Pancreas (tissue), 10 donors: Measurements from ENCODE around the gene NECAB2. TPM values are rescaled to one million over a fixed set of nuclear protein-coding genes. Genes with fewer than 3 reads are reported as not detected.
A peak's percentile ranks its signal among the peaks of the same experiment; 100 is the strongest.

Experiments used
- ATAC-seq, 4 donors: fragments of 200-7000 bp; cut with Tn5 transposase; one replicate each; pipeline versions ENCODE4 v1.8.0 to v1.9.1; 2020; ENCODE audit warnings: mild to moderate bottlenecking in 4 of 4, moderate library complexity in 4 of 4
- DNase-seq, 6 donors: peaks; one replicate each; pipeline ENCODE4 v3.0.0-alpha.2; 2020
- FAIRE-seq: peaks from 2 replicates; lab custom pipeline; 2012; peaks lifted over from hg19 to GRCh38; lab: Jason Lieb, UNC
- H3K27ac ChIP-seq, 4 donors: fragments of 200-600 bp; sonication (generic); 1 replicate in 3 of 4; 2 replicates in 1 of 4; pipeline versions ENCODE4 v1.5.0 to v1.8.0; 2020
- H3K27me3 ChIP-seq, 4 donors: fragments of 200-600 bp; one replicate each; pipeline ENCODE4 v1.8.0; 2021
- H3K36me3 ChIP-seq, 3 donors: fragments of 200-600 bp; sonication (generic) in 1 of 3; one replicate each; pipeline versions ENCODE4 v1.5.0 to v1.8.0; 2020 to 2021
- H3K4me1 ChIP-seq, 3 donors: fragments of 200-600 bp; one replicate each; pipeline ENCODE4 v1.8.0; 2021
- H3K4me3 ChIP-seq, 4 donors: fragments of 200-600 bp; sonication (generic) in 2 of 4; one replicate each; pipeline versions ENCODE4 v1.5.0 to v1.8.0; 2020 to 2021
- H3K9me3 ChIP-seq, 4 donors: fragments of 200-600 bp; one replicate each; pipeline ENCODE4 v1.8.0; 2021
- WGBS, 2 donors: extraction: QIAGEN DNeasy Blood & Tissue Kit; methylation state at CpG; one replicate each; pipeline ENCODE4 v1.1.7; 2013; 5-methylcytosine and 5-hydroxymethylcytosine counted together
- intact Hi-C, 3 donors: fragments of 100-400 bp; cut with DNase I; formaldehyde crosslinking; loops; one replicate each; pipeline versions ENCODE4 v1.11.1 to v1.14.2; 2022
- polyA plus RNA-seq, 2 donors: library from polyadenylated mRNA; stranded (reverse); fragments of 200-250 nt; gene quantifications; one replicate each; pipeline ENCODE4 v1.2.3, GENCODE V29; 2013
- total RNA-seq, 6 donors: library from RNA; stranded (reverse); fragmentation: NEBNext Ultra II Directional in 4 of 6; extraction: Animal tissue kit (Norgen Biotek cat#: 25700) in 4 of 6; gene quantifications; one replicate each; pipeline versions ENCODE4 v1.2.1 to v1.2.4, GENCODE V29; 2021 to 2023
- TF ChIP-seq, protein P1 (sequence below), 4 donors: fragments of 200-600 bp; sonication (generic) in 3 of 4; IDR thresholded peaks; one replicate each; pipeline versions ENCODE4 v1.5.0 to v1.8.0; 2021; ENCODE audit warnings: antibody characterized with exemption in 4 of 4
- donor health status: healthy with polysubstance abuse.
- donor health status: DM: no; HTN: no; CAD: no; lungs with moderate emphysema.
- donor health status: DM: no; HTN: no; CAD: no.
- donor health status: control.
- donor health status: control.
- donor health status: Bipolar disorder and iron deficiency.
- donor health status: DM: yes; HTN: yes; CAD: no.
- donor health status: DM: no; HTN: no; CAD: no.
- donor health status: DM: no; HTN: no; CAD: no.
- donor health status: DM: yes; HTN: yes; CAD: no.

The NECAB2 gene
- total and polyA plus RNA-seq, 8 donors = 0.37 to 23.8 (median 1.2) TPM

DNA sequence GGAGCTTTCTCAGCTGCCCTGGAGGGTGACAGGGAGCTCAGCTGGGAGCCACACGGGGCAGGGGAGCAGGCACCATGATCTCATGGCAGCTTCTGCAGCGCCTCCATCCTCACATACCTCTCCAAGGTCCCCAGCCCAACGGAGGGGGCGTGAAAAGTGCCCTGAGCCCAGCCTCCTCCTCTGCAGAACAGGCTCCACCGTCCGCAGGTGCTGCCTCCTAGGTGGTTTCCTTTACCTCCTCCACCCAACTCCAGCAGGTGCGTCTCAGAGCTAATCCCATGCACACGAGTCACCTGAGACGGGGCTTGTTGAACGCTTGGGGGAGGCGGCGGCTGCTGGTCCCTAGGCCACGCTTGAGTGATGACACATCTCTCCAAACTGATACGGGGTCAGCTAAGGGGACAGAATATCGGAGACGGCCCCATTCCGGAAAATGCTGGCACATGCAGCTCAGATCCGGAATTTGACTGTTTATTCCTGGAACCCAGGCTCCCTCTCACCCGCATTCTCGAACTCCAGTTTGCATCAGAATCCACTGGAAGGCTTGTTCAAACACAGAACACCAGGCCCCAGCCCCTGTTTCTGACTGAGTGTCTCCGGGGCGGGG lies 74.9 kb downstream of the NECAB2 start:
- FAIRE-seq (no peak), DNase-seq (peak in 1 of 6 donors; percentile 54), ATAC-seq (no peak)
- no peak overlapping the region for H3K4me3 ChIP-seq
- H3K9me3 ChIP-seq = no peaks in the 10 kb centered on the region
- H3K27me3 ChIP-seq = no peaks in the 10 kb centered on the region
- intact Hi-C loops = loop anchor here in 1 of 3 donors (10.0 kb wide), 1 partner anchor 78 kb away; the partner anchor contains the start of gene NECAB2
- WGBS, 2 donors = 62 to 66% methylated on average over 22 of the region's 22 CpGs
- H3K4me1 ChIP-seq = peaks cover 0 to 3% (median 0%) of the 10 kb centered on the region in 3 donors
- no peak overlapping the region for H3K27ac ChIP-seq
- TF ChIP-seq, protein P1, sequence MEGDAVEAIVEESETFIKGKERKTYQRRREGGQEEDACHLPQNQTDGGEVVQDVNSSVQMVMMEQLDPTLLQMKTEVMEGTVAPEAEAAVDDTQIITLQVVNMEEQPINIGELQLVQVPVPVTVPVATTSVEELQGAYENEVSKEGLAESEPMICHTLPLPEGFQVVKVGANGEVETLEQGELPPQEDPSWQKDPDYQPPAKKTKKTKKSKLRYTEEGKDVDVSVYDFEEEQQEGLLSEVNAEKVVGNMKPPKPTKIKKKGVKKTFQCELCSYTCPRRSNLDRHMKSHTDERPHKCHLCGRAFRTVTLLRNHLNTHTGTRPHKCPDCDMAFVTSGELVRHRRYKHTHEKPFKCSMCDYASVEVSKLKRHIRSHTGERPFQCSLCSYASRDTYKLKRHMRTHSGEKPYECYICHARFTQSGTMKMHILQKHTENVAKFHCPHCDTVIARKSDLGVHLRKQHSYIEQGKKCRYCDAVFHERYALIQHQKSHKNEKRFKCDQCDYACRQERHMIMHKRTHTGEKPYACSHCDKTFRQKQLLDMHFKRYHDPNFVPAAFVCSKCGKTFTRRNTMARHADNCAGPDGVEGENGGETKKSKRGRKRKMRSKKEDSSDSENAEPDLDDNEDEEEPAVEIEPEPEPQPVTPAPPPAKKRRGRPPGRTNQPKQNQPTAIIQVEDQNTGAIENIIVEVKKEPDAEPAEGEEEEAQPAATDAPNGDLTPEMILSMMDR (IDR thresholded peaks at IDR 0.05) = no peak
- H3K36me3 ChIP-seq = no peaks in the 10 kb centered on the region

DNA sequence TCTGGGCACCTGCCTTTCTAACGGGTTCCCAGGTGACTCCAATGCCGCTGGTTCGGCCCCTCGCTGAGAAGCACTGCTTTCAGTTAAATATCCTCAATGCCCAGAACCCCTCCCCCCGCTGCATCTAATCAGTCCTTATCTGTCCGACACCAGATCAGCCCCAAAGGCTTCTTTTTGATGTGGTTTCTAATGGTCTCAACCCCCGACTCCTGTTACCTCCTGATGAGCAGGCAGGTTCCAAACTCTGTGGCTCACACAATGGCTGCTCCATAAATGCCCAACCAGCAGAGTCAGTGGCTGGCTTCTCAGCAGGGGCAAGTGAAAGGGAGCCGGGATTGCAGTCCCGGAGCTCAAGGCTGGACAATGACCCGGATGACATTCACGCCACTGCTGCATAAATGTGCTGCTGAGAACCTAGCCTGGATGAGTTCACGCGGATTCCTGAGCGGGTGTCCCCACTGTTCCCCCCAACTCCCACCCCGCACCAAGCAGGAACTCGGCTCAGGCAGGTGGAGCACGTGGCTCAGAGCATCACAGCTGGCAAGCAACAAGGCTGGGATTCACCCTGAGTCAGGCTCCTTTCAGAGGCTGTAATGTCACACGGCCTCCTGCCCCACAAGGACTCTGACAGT lies 75.6 kb downstream of the NECAB2 start:
- intact Hi-C loops = loop anchor here in 1 of 3 donors (10.0 kb wide), 1 partner anchor 79 kb away; the partner anchor contains the start of gene NECAB2
- TF ChIP-seq, protein P1 (IDR thresholded peaks at IDR 0.05) = no peak
- ATAC-seq (no peak), DNase-seq (peak in 1 of 6 donors; percentile 43), FAIRE-seq (no peak)
- Histone ChIP-seq H3K4me1 (peaks cover 2 to 5% (median 5%) of the 10 kb centered on the region in 3 donors), H3K27me3 (no peaks in the 10 kb centered on the region), H3K27ac (no peak overlapping the region), H3K4me3 (no peak overlapping the region), H3K9me3 (no peaks in the 10 kb centered on the region), H3K36me3 (no peaks in the 10 kb centered on the region)
- 59 to 63% methylated on average over 18 of the region's 18 CpGs for WGBS, 2 donors

DNA sequence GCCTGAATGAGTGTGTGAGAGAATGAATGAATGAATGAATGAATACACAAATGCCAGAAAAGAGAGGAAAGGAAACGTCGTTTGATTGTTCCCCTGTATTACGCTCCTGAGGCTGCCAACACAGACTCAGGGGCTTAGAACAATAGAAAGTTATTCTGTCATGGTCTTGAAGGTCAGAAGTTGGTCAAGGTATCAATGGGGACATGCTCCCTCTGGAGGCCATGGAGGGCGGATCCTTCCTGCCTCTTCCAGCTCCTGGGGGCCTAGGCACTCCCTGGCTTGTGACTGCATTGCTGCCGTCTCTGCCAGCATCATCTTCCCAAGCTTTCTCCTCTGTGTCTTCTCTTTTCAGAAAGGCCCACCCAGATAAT lies 76.1 kb downstream of the NECAB2 start:
- Histone ChIP-seq H3K4me3 (no peak overlapping the region), H3K4me1 (peaks cover 7 to 10% (median 9%) of the 10 kb centered on the region in 3 donors), H3K9me3 (no peaks in the 10 kb centered on the region), H3K36me3 (no peaks in the 10 kb centered on the region), H3K27me3 (no peaks in the 10 kb centered on the region), H3K27ac (no peak overlapping the region)
- peak in 2 of 6 donors; percentile 37 to 47 for DNase-seq
- ATAC-seq = no peak
- no peak for FAIRE-seq
- 50 to 51% methylated on average over 5 of the region's 5 CpGs for WGBS, 2 donors
- TF ChIP-seq, protein P1 (IDR thresholded peaks at IDR 0.05) = no peak
- intact Hi-C loops = loop anchor here in 1 of 3 donors (10.0 kb wide), 1 partner anchor 79 kb away; the partner anchor contains the start of gene NECAB2

DNA sequence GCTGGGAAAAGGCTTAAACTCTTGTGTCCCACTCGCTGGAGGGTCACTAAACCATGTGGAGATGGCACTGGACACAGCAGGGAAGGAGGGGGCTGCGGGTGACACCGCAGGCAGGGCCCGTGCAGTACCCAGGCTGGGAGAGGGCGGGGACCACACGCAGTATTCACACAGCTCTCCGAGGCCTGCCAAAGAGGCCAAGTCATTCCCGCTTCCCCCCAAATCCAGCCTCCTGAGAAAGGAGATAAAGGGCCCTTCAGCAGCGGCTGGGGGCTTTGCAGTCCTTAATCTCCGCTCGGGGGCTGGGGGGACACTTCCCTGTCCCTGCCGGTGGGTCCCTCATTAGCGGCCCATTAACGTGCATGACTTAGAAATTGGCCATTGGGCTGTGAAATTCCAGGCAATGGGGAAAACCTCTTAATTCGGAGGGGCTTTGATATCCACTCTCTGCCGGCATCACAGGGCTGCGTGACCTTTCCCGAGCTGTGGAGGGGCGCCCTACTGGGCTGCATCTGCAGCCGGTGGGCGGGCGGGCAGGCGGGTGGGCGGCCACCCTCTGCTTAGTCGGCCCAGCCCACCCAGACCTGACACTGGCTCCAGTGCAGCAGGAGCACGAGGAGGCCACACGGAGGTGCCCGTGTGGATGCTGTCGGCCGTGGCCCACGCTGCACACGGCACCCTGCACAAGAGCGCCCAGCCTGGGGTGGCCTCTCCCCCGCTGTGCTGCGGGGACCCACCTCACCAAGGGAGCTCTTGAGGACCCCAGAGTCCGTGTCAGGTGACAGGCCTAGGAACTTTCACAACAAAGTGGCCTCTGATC lies 77.2 kb downstream of the NECAB2 start:
- no peak overlapping the region for H3K27ac ChIP-seq
- peaks cover 9 to 12% (median 11%) of the 10 kb centered on the region in 3 donors for H3K4me1 ChIP-seq
- FAIRE-seq (no peak), DNase-seq (peak in 2 of 6 donors; percentile 38 to 48), ATAC-seq (no peak)
- no peaks in the 10 kb centered on the region for H3K36me3 ChIP-seq
- TF ChIP-seq, protein P1 (IDR thresholded peaks at IDR 0.05) = no peak
- no peak overlapping the region for H3K4me3 ChIP-seq
- no peaks in the 10 kb centered on the region for H3K27me3 ChIP-seq
- WGBS, 2 donors = 78 to 80% methylated on average over 36 of the region's 36 CpGs
- no peaks in the 10 kb centered on the region for H3K9me3 ChIP-seq
- intact Hi-C loops = loop anchor here in 1 of 3 donors (10.0 kb wide), 1 partner anchor 80 kb away; the partner anchor contains the start of gene NECAB2
